Stomach (tissue), 4 donors: ENCODE results near the gene NOD2.

ENCODE experiments used
- POLR2A ChIP-seq, 4 donors: fragments of 450-650 bp; IDR thresholded peaks; one replicate each; pipeline ENCODE4 v1.6.1; 2016; ENCODE audit warnings: antibody characterized with exemption in 4 of 4, control low read depth in 2 of 4, mild to moderate bottlenecking in 1 of 4, moderate library complexity in 1 of 4
- TF ChIP-seq, protein P1 (sequence below), 7 experiments: fragments of 450-650 bp in 4 of 7; fragments of 200-600 bp in 3 of 7; sonication (generic) in 3 of 7; IDR thresholded peaks; one replicate each; pipeline ENCODE4 v1.5.1; 2016 to 2019; ENCODE audit warnings: antibody characterized with exemption in 7 of 7, control low read depth in 2 of 7, mild to moderate bottlenecking in 1 of 7

GRCh38 chr16:50704245-50704644 lies 10.8 kb downstream of the NOD2 start:
- TF ChIP-seq, protein P1, sequence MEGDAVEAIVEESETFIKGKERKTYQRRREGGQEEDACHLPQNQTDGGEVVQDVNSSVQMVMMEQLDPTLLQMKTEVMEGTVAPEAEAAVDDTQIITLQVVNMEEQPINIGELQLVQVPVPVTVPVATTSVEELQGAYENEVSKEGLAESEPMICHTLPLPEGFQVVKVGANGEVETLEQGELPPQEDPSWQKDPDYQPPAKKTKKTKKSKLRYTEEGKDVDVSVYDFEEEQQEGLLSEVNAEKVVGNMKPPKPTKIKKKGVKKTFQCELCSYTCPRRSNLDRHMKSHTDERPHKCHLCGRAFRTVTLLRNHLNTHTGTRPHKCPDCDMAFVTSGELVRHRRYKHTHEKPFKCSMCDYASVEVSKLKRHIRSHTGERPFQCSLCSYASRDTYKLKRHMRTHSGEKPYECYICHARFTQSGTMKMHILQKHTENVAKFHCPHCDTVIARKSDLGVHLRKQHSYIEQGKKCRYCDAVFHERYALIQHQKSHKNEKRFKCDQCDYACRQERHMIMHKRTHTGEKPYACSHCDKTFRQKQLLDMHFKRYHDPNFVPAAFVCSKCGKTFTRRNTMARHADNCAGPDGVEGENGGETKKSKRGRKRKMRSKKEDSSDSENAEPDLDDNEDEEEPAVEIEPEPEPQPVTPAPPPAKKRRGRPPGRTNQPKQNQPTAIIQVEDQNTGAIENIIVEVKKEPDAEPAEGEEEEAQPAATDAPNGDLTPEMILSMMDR (IDR thresholded peaks at IDR 0.05), result no peak
- no peak for TF ChIP-seq POLR2A (IDR thresholded peaks at IDR 0.05)
